Measurements from ENCODE around the gene ARV1. TPM values are rescaled to one million over a fixed set of nuclear protein-coding genes. Genes with fewer than 3 reads are reported as not detected.

Gene ARV1
- total RNA-seq, 1 experiment from 2014 or later, result 51.8 TPM

DNA sequence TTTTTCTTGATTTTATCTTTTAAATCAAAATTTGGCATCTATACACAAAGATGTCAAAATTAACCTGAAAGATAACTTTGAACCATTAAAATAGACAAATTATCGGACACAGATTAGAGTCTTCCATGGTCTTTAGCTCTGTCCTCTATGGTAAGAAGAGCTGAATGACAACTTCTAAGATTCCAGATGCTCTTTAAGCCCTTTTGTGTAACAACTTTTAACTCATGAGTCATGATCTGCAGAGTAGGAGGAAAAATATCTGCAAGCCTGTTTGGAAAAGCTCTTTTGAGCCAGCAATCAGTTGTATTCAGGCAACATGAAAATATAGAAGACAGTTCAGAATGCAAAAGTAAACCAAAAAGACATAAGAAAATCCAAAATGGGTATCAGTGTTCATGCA, 38.0 kb upstream of the ARV1 start:
- ChIA-PET POLR2A (interaction anchor here (0.7 to 1.5 kb wide), 3 partner anchors 10 to 237 kb away, joined by 3 to 5 read pairs (median 3); no protein-coding TSS in a partner anchor), CTCF (interaction anchor here (0.6 to 1.5 kb wide), 9 partner anchors 8 to 270 kb away, joined by 3 to 4 read pairs (median 4); no protein-coding TSS in a partner anchor)
- intact Hi-C loops (cut with micrococcal nuclease), result no loop called here
- peaks cover 28% of the 10 kb centered on the region for H3K36me3 Mint-ChIP-seq (ENCODE audit: insufficient read depth, unreplicated experiment)
- TF ChIP-seq CTCF (IDR thresholded peaks at IDR 0.05; ENCODE audit: unreplicated experiment), result no peak
- no peak for DNase-seq (ENCODE audit: unreplicated experiment)
- H3K9me3 Mint-ChIP-seq (ENCODE audit: unreplicated experiment), result no peaks in the 10 kb centered on the region
- H3K4me3 Mint-ChIP-seq (ENCODE audit: unreplicated experiment), result no peak overlapping the region
- no peaks in the 10 kb centered on the region for H3K27me3 Mint-ChIP-seq (ENCODE audit: insufficient read depth, unreplicated experiment)
- no TSS peak for BruUV-seq (replicated peaks)
- no peaks in the 10 kb centered on the region for H3K4me1 Mint-ChIP-seq (ENCODE audit: insufficient read depth, unreplicated experiment)
- H3K27ac Mint-ChIP-seq (ENCODE audit: low read depth, unreplicated experiment), result no peak overlapping the region

GRCh38 chr1:230943048-230943593, 35.8 kb upstream of the ARV1 start:
- H3K27ac Mint-ChIP-seq (ENCODE audit: low read depth, unreplicated experiment), result no peak overlapping the region
- no peaks in the 10 kb centered on the region for H3K27me3 Mint-ChIP-seq (ENCODE audit: insufficient read depth, unreplicated experiment)
- H3K4me1 Mint-ChIP-seq (ENCODE audit: insufficient read depth, unreplicated experiment), result no peaks in the 10 kb centered on the region
- TF ChIP-seq CTCF (IDR thresholded peaks at IDR 0.05; ENCODE audit: unreplicated experiment), result no peak
- intact Hi-C loops (cut with micrococcal nuclease), result no loop called here
- BruUV-seq (replicated peaks), result no TSS peak
- ChIA-PET POLR2A (interaction anchor here (1.3 kb wide), 1 partner anchor 35 kb away, joined by 3 read pairs; the partner anchor contains the start of gene TTC13), CTCF (no interaction called here)
- no peak overlapping the region for H3K4me3 Mint-ChIP-seq (ENCODE audit: unreplicated experiment)
- H3K36me3 Mint-ChIP-seq (ENCODE audit: insufficient read depth, unreplicated experiment), result peaks cover 30% of the 10 kb centered on the region
- DNase-seq (ENCODE audit: unreplicated experiment), result no peak
- H3K9me3 Mint-ChIP-seq (ENCODE audit: unreplicated experiment), result no peaks in the 10 kb centered on the region

- no peak for TF ChIP-seq CTCF (IDR thresholded peaks at IDR 0.05; ENCODE audit: unreplicated experiment)
- DNase-seq (ENCODE audit: unreplicated experiment), result no peak
- Mint-ChIP-seq H3K4me1 (ENCODE audit: insufficient read depth, unreplicated experiment) (no peaks in the 10 kb centered on the region), H3K36me3 (ENCODE audit: insufficient read depth, unreplicated experiment) (peaks cover 30% of the 10 kb centered on the region), H3K27me3 (ENCODE audit: insufficient read depth, unreplicated experiment) (no peaks in the 10 kb centered on the region), H3K9me3 (ENCODE audit: unreplicated experiment) (no peaks in the 10 kb centered on the region), H3K4me3 (ENCODE audit: unreplicated experiment) (no peak overlapping the region), H3K27ac (ENCODE audit: low read depth, unreplicated experiment) (no peak overlapping the region)
- no TSS peak for BruUV-seq (replicated peaks)
- intact Hi-C loops (cut with micrococcal nuclease), result no loop called here
- ChIA-PET POLR2A (no interaction called here), CTCF (interaction anchor here (1.0 to 1.8 kb wide), 3 partner anchors 13 to 260 kb away, joined by 3 to 4 read pairs (median 3); no protein-coding TSS in a partner anchor)
These were observed 30.6 kb upstream of the ARV1 start for GRCh38 chr1:230948301-230948700.

DNA sequence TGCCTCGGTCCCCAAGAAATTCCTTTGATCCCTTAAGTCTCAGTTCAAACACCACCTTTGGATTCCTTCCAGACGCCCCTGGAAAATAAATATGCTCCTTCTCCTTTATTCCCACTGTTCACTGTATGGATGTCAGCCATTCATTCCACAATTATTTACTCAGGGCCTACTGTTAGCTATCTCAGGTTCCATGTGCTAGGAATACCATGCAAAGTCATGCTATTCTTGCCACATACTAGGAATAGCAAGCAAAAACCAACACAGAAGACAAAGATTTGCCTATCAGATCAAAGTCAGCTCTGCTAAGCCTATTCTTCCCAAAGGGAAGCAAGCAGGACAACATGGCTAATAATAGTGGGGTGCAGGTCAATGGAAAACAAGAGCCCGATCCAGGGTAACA, 30.0 kb upstream of the ARV1 start:
- Mint-ChIP-seq H3K27ac (ENCODE audit: low read depth, unreplicated experiment) (no peak overlapping the region), H3K4me3 (ENCODE audit: unreplicated experiment) (no peak overlapping the region)
- CTCF ChIA-PET, result interaction anchor here (0.6 to 1.8 kb wide), 4 partner anchors 8 to 259 kb away, joined by 3 to 4 read pairs (median 3); no protein-coding TSS in a partner anchor

More for the DNA sequence above, 30.0 kb upstream of the ARV1 start:
- TF ChIP-seq CTCF (IDR thresholded peaks at IDR 0.05; ENCODE audit: unreplicated experiment), result no peak
- DNase-seq (ENCODE audit: unreplicated experiment), result no peak
- intact Hi-C loops (cut with micrococcal nuclease), result no loop called here
- POLR2A ChIA-PET, result no interaction called here
- Mint-ChIP-seq H3K27me3 (ENCODE audit: insufficient read depth, unreplicated experiment) (no peaks in the 10 kb centered on the region), H3K4me1 (ENCODE audit: insufficient read depth, unreplicated experiment) (no peaks in the 10 kb centered on the region), H3K9me3 (ENCODE audit: unreplicated experiment) (no peaks in the 10 kb centered on the region), H3K36me3 (ENCODE audit: insufficient read depth, unreplicated experiment) (peaks cover 35% of the 10 kb centered on the region)
- BruUV-seq (replicated peaks), result no TSS peak

Data from MCF 10A (cell line).